Transverse colon (tissue), 4 donors: ENCODE data around the gene COMMD4.

Experiments
- EP300 ChIP-seq: sonication (generic); formaldehyde crosslinking; IDR thresholded peaks from one replicate; pipeline ENCODE4 v1.6.1; 2017; ENCODE audit warnings: antibody characterized with exemption, low read depth
- POLR2A ChIP-seq: fragments of 450-650 bp; IDR thresholded peaks from one replicate; pipeline ENCODE4 v1.6.1; 2016; ENCODE audit warnings: antibody characterized with exemption, mild to moderate bottlenecking, moderate library complexity
- POLR2AphosphoS5 ChIP-seq, 3 donors: sonication (generic); formaldehyde crosslinking; IDR thresholded peaks; one replicate each; pipeline ENCODE4 v1.6.1; 2016; ENCODE audit warnings: antibody characterized with exemption in 3 of 3
- TF ChIP-seq, protein P1 (sequence below), 5 experiments: fragments of 200-600 bp in 3 of 5; fragments of 450-650 bp in 2 of 5; sonication (generic) in 3 of 5; IDR thresholded peaks; 1 replicate in 2 of 5; 2 replicates in 3 of 5; pipeline ENCODE4 v1.5.1; 2016 to 2017; ENCODE audit warnings: antibody characterized with exemption in 5 of 5, inconsistent platforms in 3 of 5, mild to moderate bottlenecking in 2 of 5, moderate library complexity in 1 of 5

DNA sequence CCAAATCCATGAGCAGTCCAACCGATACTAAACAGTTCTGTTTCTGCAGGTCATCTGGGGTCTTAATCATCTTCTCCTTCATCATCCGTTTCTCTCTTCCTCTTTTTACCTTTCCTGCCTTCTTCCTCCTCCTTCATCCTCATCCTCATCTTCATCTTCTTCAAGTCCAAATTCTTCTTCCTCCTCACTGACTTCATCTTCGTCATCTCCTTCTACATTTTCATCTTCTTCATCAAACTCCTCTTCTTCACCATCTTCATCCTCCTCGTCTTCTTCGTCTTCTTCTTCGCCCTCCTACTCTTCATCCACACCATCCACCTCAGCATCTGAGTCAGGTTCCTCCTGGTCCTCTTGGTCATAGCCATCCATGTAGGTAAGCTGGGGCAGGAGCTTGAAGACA is 14.2 kb upstream of the COMMD4 start:
- TF ChIP-seq, protein P1, sequence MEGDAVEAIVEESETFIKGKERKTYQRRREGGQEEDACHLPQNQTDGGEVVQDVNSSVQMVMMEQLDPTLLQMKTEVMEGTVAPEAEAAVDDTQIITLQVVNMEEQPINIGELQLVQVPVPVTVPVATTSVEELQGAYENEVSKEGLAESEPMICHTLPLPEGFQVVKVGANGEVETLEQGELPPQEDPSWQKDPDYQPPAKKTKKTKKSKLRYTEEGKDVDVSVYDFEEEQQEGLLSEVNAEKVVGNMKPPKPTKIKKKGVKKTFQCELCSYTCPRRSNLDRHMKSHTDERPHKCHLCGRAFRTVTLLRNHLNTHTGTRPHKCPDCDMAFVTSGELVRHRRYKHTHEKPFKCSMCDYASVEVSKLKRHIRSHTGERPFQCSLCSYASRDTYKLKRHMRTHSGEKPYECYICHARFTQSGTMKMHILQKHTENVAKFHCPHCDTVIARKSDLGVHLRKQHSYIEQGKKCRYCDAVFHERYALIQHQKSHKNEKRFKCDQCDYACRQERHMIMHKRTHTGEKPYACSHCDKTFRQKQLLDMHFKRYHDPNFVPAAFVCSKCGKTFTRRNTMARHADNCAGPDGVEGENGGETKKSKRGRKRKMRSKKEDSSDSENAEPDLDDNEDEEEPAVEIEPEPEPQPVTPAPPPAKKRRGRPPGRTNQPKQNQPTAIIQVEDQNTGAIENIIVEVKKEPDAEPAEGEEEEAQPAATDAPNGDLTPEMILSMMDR (IDR thresholded peaks at IDR 0.05) = no peak
- TF ChIP-seq POLR2A (no peak), EP300 (no peak), POLR2AphosphoS5 (IDR thresholded peaks at IDR 0.05) (no peak)
